GM18508 (cell line): Measurements from ENCODE around the gene ATP10A.

Source experiments
- ATAC-seq: cut with Tn5 transposase; IDR thresholded peaks from one replicate; pipeline ENCODE4 v1.9.1; 2021; ENCODE audit warnings: moderate number of reproducible peaks; ENCODE audit not compliant: insufficient read depth, unreplicated experiment

The ATP10A gene

GRCh38 chr15:25691544-25692430, 171.3 kb downstream of the ATP10A start:
- ATAC-seq: no peak

GRCh38 chr15:25690673-25691543, 172.2 kb downstream of the ATP10A start:
- ATAC-seq: no peak

- ATAC-seq: no peak
Observed at GRCh38 chr15:25689592-25689991, 173.5 kb downstream of the ATP10A start.

GRCh38 chr15:25688166-25688565, 175.0 kb downstream of the ATP10A start:
- no peak for ATAC-seq

- no peak for ATAC-seq
Observed at GRCh38 chr15:25687689-25688088, 175.4 kb downstream of the ATP10A start.

GRCh38 chr15:25687276-25687675, 175.9 kb downstream of the ATP10A start:
- ATAC-seq: no peak

- ATAC-seq: no peak
Observed at GRCh38 chr15:25686780-25687179, 176.3 kb downstream of the ATP10A start.

GRCh38 chr15:25684521-25685431, 178.4 kb downstream of the ATP10A start:
- ATAC-seq: no peak

- no peak for ATAC-seq
Observed at GRCh38 chr15:25683911-25684310, 179.2 kb downstream of the ATP10A start.

GRCh38 chr15:25683415-25683814, 179.7 kb downstream of the ATP10A start:
- ATAC-seq: no peak

GRCh38 chr15:25682340-25682739, 180.8 kb downstream of the ATP10A start:
- no peak for ATAC-seq

GRCh38 chr15:25680686-25681025, 182.5 kb downstream of the ATP10A start:
- no peak for ATAC-seq

GRCh38 chr15:25679964-25680685, 183.0 kb downstream of the ATP10A start:
- ATAC-seq: no peak

GRCh38 chr15:25679492-25679891, 183.6 kb downstream of the ATP10A start:
- ATAC-seq: no peak

- no peak for ATAC-seq
Observed at GRCh38 chr15:25678500-25678855, 184.6 kb downstream of the ATP10A start.

GRCh38 chr15:25677719-25678499, 185.2 kb downstream of the ATP10A start:
- no peak for ATAC-seq

GRCh38 chr15:25676070-25676469, 187.1 kb downstream of the ATP10A start:
- ATAC-seq: no peak

GRCh38 chr15:25675396-25675795, 187.7 kb downstream of the ATP10A start:
- ATAC-seq: no peak

- no peak for ATAC-seq
Observed at GRCh38 chr15:25674913-25675312, 188.2 kb downstream of the ATP10A start.
